ENCODE results near the gene FTO.

Gene FTO

GRCh38 chr16:54140057-54140787 lies 436.3 kb downstream of the FTO start:
- DNase-seq: no peak

- no peak for DNase-seq
Measured at GRCh38 chr16:54140788-54141136, 436.8 kb downstream of the FTO start.

GRCh38 chr16:54142787-54143186 lies 438.8 kb downstream of the FTO start:
- DNase-seq: no peak

GRCh38 chr16:54143410-54143809 lies 439.5 kb downstream of the FTO start:
- DNase-seq: no peak

GRCh38 chr16:54143934-54144571 lies 440.1 kb downstream of the FTO start:
- no peak for DNase-seq

GRCh38 chr16:54144572-54144947 lies 440.6 kb downstream of the FTO start:
- DNase-seq: no peak

- DNase-seq: no peak
Measured at GRCh38 chr16:54145881-54146280, 441.9 kb downstream of the FTO start.

GRCh38 chr16:54148974-54149373 lies 445.0 kb downstream of the FTO start:
- DNase-seq: no peak

- DNase-seq: no peak
Measured at GRCh38 chr16:54150861-54151260, 446.9 kb downstream of the FTO start.

- DNase-seq: no peak
Measured at GRCh38 chr16:54152362-54153239, 448.6 kb downstream of the FTO start.

- no peak for DNase-seq
Measured at GRCh38 chr16:54153240-54153934, 449.4 kb downstream of the FTO start.

- DNase-seq: no peak
Measured at GRCh38 chr16:54156349-54156748, 452.4 kb downstream of the FTO start.

GRCh38 chr16:54158986-54159385 lies 455.0 kb downstream of the FTO start:
- DNase-seq: no peak

GRCh38 chr16:54159490-54160080 lies 455.6 kb downstream of the FTO start:
- no peak for DNase-seq

- DNase-seq: no peak
Measured at GRCh38 chr16:54160252-54160860, 456.4 kb downstream of the FTO start.

- no peak for DNase-seq
Measured at GRCh38 chr16:54160939-54161897, 457.3 kb downstream of the FTO start.

GRCh38 chr16:54163197-54163843 lies 459.4 kb downstream of the FTO start:
- no peak for DNase-seq

- DNase-seq: no peak
Measured at GRCh38 chr16:54164789-54165173, 460.8 kb downstream of the FTO start.

- DNase-seq: no peak
Measured at GRCh38 chr16:54165174-54165911, 461.4 kb downstream of the FTO start.

All from activated CD4-positive, alpha-beta T cell treated with anti-CD3 and anti-CD28 coated beads for 48 hours (primary cell).